GM23248 (cell line): Measurements from ENCODE around the gene ZEB1. TPM values are rescaled to one million over a fixed set of nuclear protein-coding genes. Genes with fewer than 3 reads are reported as not detected.
A peak's percentile ranks its signal among the peaks of the same experiment; 100 is the strongest.

Experiments
- DNase-seq: peaks from one replicate; pipeline ENCODE4 v3.0.0-alpha.2; 2015
- H2AFZ ChIP-seq: fragments of 200-600 bp; sonication (generic); 2 replicates; pipeline ENCODE4 v1.6.1; 2016; ENCODE audit warnings: antibody characterized with exemption
- H3F3A ChIP-seq: fragments of 200-600 bp; sonication (generic); 2 replicates; pipeline ENCODE4 v1.6.1; 2016; ENCODE audit warnings: mild to moderate bottlenecking, antibody characterized with exemption, mixed run types; ENCODE audit not compliant: insufficient read depth
- H3K27ac ChIP-seq: fragments of 200-600 bp; sonication (generic); 2 replicates; pipeline ENCODE4 v1.5.1; 2016; ENCODE audit warnings: mild to moderate bottlenecking
- H3K27me3 ChIP-seq: fragments of 200-600 bp; sonication (generic); replicated peaks from 2 replicates; pipeline ENCODE4 v1.6.1; 2016; ENCODE audit warnings: mild to moderate bottlenecking; ENCODE audit not compliant: insufficient read depth
- H3K36me3 ChIP-seq: fragments of 200-600 bp; sonication (generic); 2 replicates; pipeline ENCODE4 v1.6.1; 2016; ENCODE audit warnings: low read depth, mild to moderate bottlenecking
- H3K4me1 ChIP-seq: fragments of 200-600 bp; sonication (generic); 2 replicates; pipeline ENCODE4 v1.6.1; 2016; ENCODE audit warnings: mild to moderate bottlenecking; ENCODE audit not compliant: insufficient read depth
- H3K4me2 ChIP-seq: fragments of 200-600 bp; sonication (generic); one replicate; pipeline ENCODE4 v1.6.1; 2016; ENCODE audit warnings: mild to moderate bottlenecking; ENCODE audit not compliant: unreplicated experiment
- H3K4me3 ChIP-seq: fragments of 200-600 bp; sonication (generic); 2 replicates; pipeline ENCODE4 v1.5.1; 2016; ENCODE audit warnings: mild to moderate bottlenecking
- H3K79me2 ChIP-seq: fragments of 200-600 bp; sonication (generic); 2 replicates; pipeline ENCODE4 v1.6.1; 2016; ENCODE audit warnings: mild to moderate bottlenecking; ENCODE audit not compliant: insufficient read depth
- H3K9ac ChIP-seq: fragments of 200-600 bp; sonication (generic); 2 replicates; pipeline ENCODE4 v1.6.1; 2016; ENCODE audit warnings: mild to moderate bottlenecking
- H3K9me2 ChIP-seq: fragments of 200-600 bp; sonication (generic); 2 replicates; pipeline ENCODE4 v1.6.1; 2016; ENCODE audit warnings: mixed run types, mild to moderate bottlenecking, moderate library complexity; ENCODE audit not compliant: insufficient read depth
- H3K9me3 ChIP-seq: fragments of 200-600 bp; sonication (generic); one replicate; pipeline ENCODE4 v1.6.1; 2017; ENCODE audit warnings: low read depth
- H4K20me1 ChIP-seq: fragments of 200-600 bp; sonication (generic); 2 replicates; pipeline ENCODE4 v1.6.0; 2016; ENCODE audit not compliant: insufficient read depth
- EZH2 ChIP-seq: fragments of 200-600 bp; sonication (generic); IDR thresholded peaks from 2 replicates; pipeline ENCODE4 v1.6.1; 2018; ENCODE audit warnings: antibody characterized with exemption, mild to moderate bottlenecking; ENCODE audit not compliant: insufficient read depth, poor library complexity, severe bottlenecking
- EZH2phosphoT487 ChIP-seq: fragments of 200-600 bp; sonication (generic); IDR thresholded peaks from 2 replicates; pipeline ENCODE4 v1.6.1; 2018; ENCODE audit warnings: antibody characterized with exemption, moderate library complexity, mild to moderate bottlenecking, low read depth; ENCODE audit not compliant: insufficient read depth
- WGBS, 2 experiments: methylation state at CpG; one replicate each; pipeline ENCODE4 v1.1.6; 2015 to 2017; ENCODE audit warnings: low lambda C conversion rate in 2 of 2, low coverage in 1 of 2; ENCODE audit errors: missing lambda C conversion rate in 2 of 2; 5-methylcytosine and 5-hydroxymethylcytosine counted together
- in situ Hi-C: fragments of 300-500 bp; cut with MboI; formaldehyde crosslinking; loops from 2 replicates; pipeline ENCODE4 v1.15.0; 2020
- polyA plus RNA-seq: library from polyadenylated mRNA; unstranded; fragments of >200 nt; fragmentation: Nextera tagmentation; extraction: Ambion mirVana; gene quantifications from 2 replicates; pipeline ENCODE4 v1.2.1, GENCODE V29; 2016
- total RNA-seq: library from RNA; depleted of rRNA; stranded (reverse); fragments of >200 nt; shearing (Covaris generic); gene quantifications from 2 replicates; pipeline ENCODE4 v1.2.3, GENCODE V29; 2014

The ZEB1 gene
- total and polyA plus RNA-seq, 2 experiments from 2014 or later = 62.0 to 69.8 TPM

GRCh38 chr10:31290386-31290785 lies 28.6 kb upstream of the ZEB1 start:
- Histone ChIP-seq H2AFZ (no peak overlapping the region), H3K9me2 (no peaks in the 10 kb centered on the region), H3K4me2 (no peak overlapping the region), H3K27me3 (no peaks in the 10 kb centered on the region), H4K20me1 (no peaks in the 10 kb centered on the region), H3K4me3 (no peak overlapping the region), H3K9me3 (no peaks in the 10 kb centered on the region), H3K4me1 (peaks cover 20% of the 10 kb centered on the region), H3K27ac (no peak overlapping the region), H3F3A (no peaks in the 10 kb centered on the region), H3K36me3 (no peaks in the 10 kb centered on the region), H3K79me2 (no peaks in the 10 kb centered on the region), H3K9ac (no peak overlapping the region)
- 90 to 97% methylated on average over 3 of the region's 3 CpGs for WGBS, 2 experiments
- in situ Hi-C loops = no loop called here
- DNase-seq = no peak
- no peak for TF ChIP-seq EZH2
- TF ChIP-seq EZH2phosphoT487 = no peak

- Histone ChIP-seq H4K20me1 (no peaks in the 10 kb centered on the region), H3K36me3 (no peaks in the 10 kb centered on the region), H3K27ac (no peak overlapping the region), H3K9me2 (no peaks in the 10 kb centered on the region), H2AFZ (no peak overlapping the region), H3K4me2 (no peak overlapping the region), H3K4me1 (peaks cover 20% of the 10 kb centered on the region), H3F3A (no peaks in the 10 kb centered on the region), H3K79me2 (no peaks in the 10 kb centered on the region), H3K4me3 (no peak overlapping the region), H3K9me3 (no peaks in the 10 kb centered on the region), H3K9ac (no peak overlapping the region), H3K27me3 (no peaks in the 10 kb centered on the region)
- in situ Hi-C loops = no loop called here
- no peak for TF ChIP-seq EZH2
- no peak for TF ChIP-seq EZH2phosphoT487
- 94 to 100% methylated on average over 1 of the region's 1 CpG for WGBS, 2 experiments
- peak; percentile 7 for DNase-seq
These were observed 27.9 kb upstream of the ZEB1 start for GRCh38 chr10:31291123-31291522.

GRCh38 chr10:31294558-31294957 lies 24.5 kb upstream of the ZEB1 start:
- in situ Hi-C loops = no loop called here
- no peak overlapping the region for H3K27ac ChIP-seq
- no peak overlapping the region for H3K4me2 ChIP-seq
- H3K36me3 ChIP-seq = no peaks in the 10 kb centered on the region
- no peaks in the 10 kb centered on the region for H3K9me2 ChIP-seq
- H3K79me2 ChIP-seq = no peaks in the 10 kb centered on the region
- TF ChIP-seq EZH2phosphoT487 = no peak
- no peak for TF ChIP-seq EZH2
- WGBS, 2 experiments = 96 to 98% methylated on average over 3 of the region's 3 CpGs
- H2AFZ ChIP-seq = no peak overlapping the region
- H4K20me1 ChIP-seq = no peaks in the 10 kb centered on the region
- peaks cover 11% of the 10 kb centered on the region; the same call in 1 of the 2 replicates for H3K4me1 ChIP-seq
- no peak overlapping the region for H3K9ac ChIP-seq
- no peaks in the 10 kb centered on the region for H3K27me3 ChIP-seq
- H3K4me3 ChIP-seq = no peak overlapping the region
- H3F3A ChIP-seq = no peaks in the 10 kb centered on the region
- no peak for DNase-seq
- H3K9me3 ChIP-seq = no peaks in the 10 kb centered on the region

- Histone ChIP-seq H3K27ac (no peak overlapping the region), H3K9ac (no peak overlapping the region), H3K9me3 (no peaks in the 10 kb centered on the region), H2AFZ (no peak overlapping the region), H3K36me3 (no peaks in the 10 kb centered on the region), H3K79me2 (no peaks in the 10 kb centered on the region), H3K4me3 (no peak overlapping the region), H3K9me2 (no peaks in the 10 kb centered on the region), H3K4me1 (peaks cover 6% of the 10 kb centered on the region; the same call in 1 of the 2 replicates), H3K27me3 (no peaks in the 10 kb centered on the region), H3F3A (no peaks in the 10 kb centered on the region), H4K20me1 (no peaks in the 10 kb centered on the region), H3K4me2 (no peak overlapping the region)
- in situ Hi-C loops = no loop called here
- WGBS, 2 experiments = 59 to 63% methylated on average over 1 of the region's 1 CpG
- no peak for DNase-seq
- TF ChIP-seq EZH2 (no peak), EZH2phosphoT487 (no peak)
These were observed 22.3 kb upstream of the ZEB1 start for GRCh38 chr10:31296754-31297153.

- no peaks in the 10 kb centered on the region for H3K9me3 ChIP-seq
- in situ Hi-C loops = no loop called here
- H2AFZ ChIP-seq = no peak overlapping the region
- no peaks in the 10 kb centered on the region for H3K9me2 ChIP-seq
- 95 to 97% methylated on average over 1 of the region's 1 CpG for WGBS, 2 experiments
- TF ChIP-seq EZH2phosphoT487 (no peak), EZH2 (no peak)
- no peaks in the 10 kb centered on the region for H3K79me2 ChIP-seq
- H3K36me3 ChIP-seq = no peaks in the 10 kb centered on the region
- DNase-seq = no peak
- H3K9ac ChIP-seq = no peak overlapping the region
- H3F3A ChIP-seq = no peaks in the 10 kb centered on the region
- no peaks in the 10 kb centered on the region for H3K27me3 ChIP-seq
- H3K4me2 ChIP-seq = no peak overlapping the region
- H3K4me1 ChIP-seq = 0 out of 2 replicates have a peak, but pooled peaks cover 3% of the 10 kb centered on the region
- no peak overlapping the region for H3K4me3 ChIP-seq
- H3K27ac ChIP-seq = no peak overlapping the region
- no peaks in the 10 kb centered on the region for H4K20me1 ChIP-seq
These were observed 19.9 kb upstream of the ZEB1 start for GRCh38 chr10:31299119-31299518.
